ENCODE data around the gene EGLN3.
"Not testable (repeated sequence)": the region's sequence is repeated elsewhere in the genome, so short reads cannot be mapped to it uniquely, and the experiment has no call there.

The EGLN3 gene

GRCh38 chr14:33950320-33951182 is at the start of gene EGLN3:
Gene EGLN3, minus strand, starts transcription at chr14:33951074. Its CDS starts 322 bp downstream, at chr14:33950752.
- DNase-seq = no peak

GRCh38 chr14:34000396-34000795 is 49.5 kb upstream of the EGLN3 start:
- no peak for DNase-seq

- no peak for DNase-seq
Observed at GRCh38 chr14:33999771-34000291, 49.0 kb upstream of the EGLN3 start.

- DNase-seq = no peak
Observed at GRCh38 chr14:33997611-33998010, 46.7 kb upstream of the EGLN3 start.

GRCh38 chr14:33996462-33996861 is 45.6 kb upstream of the EGLN3 start:
- no peak for DNase-seq

- DNase-seq = no peak
Observed at GRCh38 chr14:33993246-33993645, 42.4 kb upstream of the EGLN3 start.

GRCh38 chr14:33992274-33993007 is 41.6 kb upstream of the EGLN3 start:
- DNase-seq = no peak

GRCh38 chr14:33990790-33991189 is 39.9 kb upstream of the EGLN3 start:
- DNase-seq = no peak

- no peak for DNase-seq
Observed at GRCh38 chr14:33987565-33988080, 36.7 kb upstream of the EGLN3 start.

- DNase-seq = no peak
Observed at GRCh38 chr14:33986804-33987203, 35.9 kb upstream of the EGLN3 start.

- no peak for DNase-seq
Observed at GRCh38 chr14:33985242-33985641, 34.4 kb upstream of the EGLN3 start.

GRCh38 chr14:33979613-33980276 is 28.9 kb upstream of the EGLN3 start:
- no peak for DNase-seq

- no peak for DNase-seq
Observed at GRCh38 chr14:33978892-33979612, 28.2 kb upstream of the EGLN3 start.

GRCh38 chr14:33972583-33973081 is 21.8 kb upstream of the EGLN3 start:
- no peak for DNase-seq

GRCh38 chr14:33969846-33970245 is 19.0 kb upstream of the EGLN3 start:
- DNase-seq = not testable (repeated sequence)

- DNase-seq = no peak
Observed at GRCh38 chr14:33968722-33969121, 17.8 kb upstream of the EGLN3 start.

- no peak for DNase-seq
Observed at GRCh38 chr14:33967138-33967537, 16.3 kb upstream of the EGLN3 start.

- no peak for DNase-seq
Observed at GRCh38 chr14:33966276-33966675, 15.4 kb upstream of the EGLN3 start.

GRCh38 chr14:33964599-33965317 is 13.9 kb upstream of the EGLN3 start:
- no peak for DNase-seq

GRCh38 chr14:33963892-33964291 is 13.0 kb upstream of the EGLN3 start:
- DNase-seq = no peak

GRCh38 chr14:33962466-33962865 is 11.6 kb upstream of the EGLN3 start:
- not testable (repeated sequence) for DNase-seq

Data from GF-D8 (cell line).